RWPE2 (cell line): Measurements from ENCODE around the gene TIMM13.

Source experiments
- ATAC-seq: fragments of 200-7000 bp; cut with Tn5 transposase; 3 replicates; pipeline ENCODE4 v1.9.1; 2021; ENCODE audit warnings: low read depth
- DNase-seq: peaks from one replicate; pipeline ENCODE4 v3.0.0-alpha.2; 2020; ENCODE audit warnings: low spot score
- H3K27ac ChIP-seq: fragments of 450-650 bp; 2 replicates; pipeline ENCODE4 v1.5.1; 2017; ENCODE audit warnings: mild to moderate bottlenecking; ENCODE audit not compliant: poor library complexity, severe bottlenecking
- H3K27me3 ChIP-seq: fragments of 250-450 bp; sonication (Bioruptor Pico); 2 replicates; pipeline ENCODE4 v1.5.1; 2021; ENCODE audit warnings: mild to moderate bottlenecking, moderate library complexity; ENCODE audit not compliant: insufficient read depth, poor library complexity, severe bottlenecking
- H3K36me3 ChIP-seq: fragments of 250-450 bp; sonication (Bioruptor Pico); 2 replicates; pipeline ENCODE4 v1.5.1; 2020; ENCODE audit warnings: low read depth, mild to moderate bottlenecking, moderate library complexity
- H3K4me1 ChIP-seq: fragments of 250-450 bp; sonication (Bioruptor Pico); 2 replicates; pipeline ENCODE4 v1.5.1; 2021; ENCODE audit warnings: mild to moderate bottlenecking, moderate library complexity; ENCODE audit not compliant: insufficient read depth, poor library complexity, severe bottlenecking
- H3K4me3 ChIP-seq: fragments of 250-450 bp; sonication (Bioruptor Pico); 2 replicates; pipeline ENCODE4 v1.5.1; 2021; ENCODE audit warnings: mild to moderate bottlenecking, moderate library complexity; ENCODE audit not compliant: severe bottlenecking
- H3K9me3 ChIP-seq: fragments of 250-450 bp; sonication (Bioruptor Pico); 2 replicates; pipeline ENCODE4 v1.5.1; 2021; ENCODE audit warnings: mild to moderate bottlenecking, moderate library complexity; ENCODE audit not compliant: severe bottlenecking
- CTCF ChIP-seq: fragments of 450-650 bp; IDR thresholded peaks from one replicate; pipeline ENCODE4 v1.5.1; 2017; ENCODE audit warnings: mild to moderate bottlenecking, moderate library complexity; ENCODE audit not compliant: poor library complexity, severe bottlenecking

The TIMM13 gene

GRCh38 chr19:2389594-2389993 is 37.8 kb downstream of the TIMM13 start:
- ATAC-seq (no peak), DNase-seq (no peak)
- H3K9me3 ChIP-seq: no peaks in the 10 kb centered on the region
- H3K27me3 ChIP-seq: no peaks in the 10 kb centered on the region
- TF ChIP-seq CTCF: no peak
- H3K27ac ChIP-seq: no peak overlapping the region
- H3K4me3 ChIP-seq: no peak overlapping the region
- H3K4me1 ChIP-seq: no peaks in the 10 kb centered on the region
- no peaks in the 10 kb centered on the region for H3K36me3 ChIP-seq

GRCh38 chr19:2387367-2388288 is 39.8 kb downstream of the TIMM13 start:
- H3K4me1 ChIP-seq: no peaks in the 10 kb centered on the region
- no peak overlapping the region for H3K27ac ChIP-seq
- H3K9me3 ChIP-seq: no peaks in the 10 kb centered on the region
- no peak overlapping the region for H3K4me3 ChIP-seq
- no peaks in the 10 kb centered on the region for H3K36me3 ChIP-seq
- DNase-seq (no peak), ATAC-seq (no peak)
- no peak for TF ChIP-seq CTCF
- no peaks in the 10 kb centered on the region for H3K27me3 ChIP-seq

GRCh38 chr19:2385053-2385721 is 42.2 kb downstream of the TIMM13 start:
- Histone ChIP-seq H3K4me3 (no peak overlapping the region), H3K4me1 (no peaks in the 10 kb centered on the region), H3K27me3 (no peaks in the 10 kb centered on the region), H3K27ac (peak overlapping the region; percentile 25), H3K9me3 (no peaks in the 10 kb centered on the region), H3K36me3 (no peaks in the 10 kb centered on the region)
- no peak for TF ChIP-seq CTCF
- peak; percentile 92 for DNase-seq
- ATAC-seq: peak; percentile 94

- no peaks in the 10 kb centered on the region for H3K36me3 ChIP-seq
- H3K4me1 ChIP-seq: no peaks in the 10 kb centered on the region
- no peak for DNase-seq
- no peak for TF ChIP-seq CTCF
- no peaks in the 10 kb centered on the region for H3K9me3 ChIP-seq
- no peak overlapping the region for H3K4me3 ChIP-seq
- no peak overlapping the region for H3K27ac ChIP-seq
- no peak for ATAC-seq
- H3K27me3 ChIP-seq: no peaks in the 10 kb centered on the region
These were observed 44.7 kb downstream of the TIMM13 start for GRCh38 chr19:2382530-2383222.
